H1 (cell line): Measurements from ENCODE around the gene CDIPT. TPM values are rescaled to one million over a fixed set of nuclear protein-coding genes. Genes with fewer than 3 reads are reported as not detected.

ENCODE experiments used
- CTCF ChIA-PET: fragments of 300-600 bp; sonication (Branson Sonifier 250); formaldehyde crosslinking; loops from one replicate; lab custom pipeline; 2021; ENCODE audit not compliant: partially characterized antibody; lab: Charles Lee
- POLR2A ChIA-PET: fragments of 300-600 bp; sonication (Branson Sonifier 250); formaldehyde crosslinking; loops from one replicate; lab custom pipeline; 2021; ENCODE audit warnings: inconsistent platforms; ENCODE audit not compliant: partially characterized antibody; lab: Charles Lee
- DNase-seq, 2 experiments: peaks; one replicate each; pipeline versions ENCODE4 v3.0.0 to v3.0.0-alpha.2; 2010 to 2022; ENCODE audit warnings: low spot score in 2 of 2, low read depth in 1 of 2, mixed read lengths in 1 of 2
- FAIRE-seq: peaks from 2 replicates; lab custom pipeline; 2011; peaks lifted over from hg19 to GRCh38; lab: Jason Lieb, UNC
- H2AFZ ChIP-seq: 2 replicates; pipeline ENCODE4 v1.8.1; 2012; ENCODE audit warnings: low read length, inconsistent platforms
- H2AK5ac ChIP-seq: 2 replicates; pipeline ENCODE4 v1.6.1; 2013; ENCODE audit warnings: low read depth, low read length
- H2BK120ac ChIP-seq: replicated peaks from 2 replicates; pipeline ENCODE3; 2013; ENCODE audit warnings: low read depth, low read length, inconsistent platforms
- H2BK12ac ChIP-seq: 2 replicates; pipeline ENCODE4 v1.6.1; 2013; ENCODE audit warnings: low read depth, low read length
- H2BK15ac ChIP-seq: 2 replicates; pipeline ENCODE4 v1.6.1; 2013; ENCODE audit warnings: low read length
- H2BK20ac ChIP-seq: 2 replicates; pipeline ENCODE4 v1.6.1; 2013; ENCODE audit warnings: low read length
- H2BK5ac ChIP-seq: 2 replicates; pipeline ENCODE4 v1.6.1; 2013; ENCODE audit warnings: low read depth, low read length
- H3K14ac ChIP-seq: 2 replicates; pipeline ENCODE4 v1.6.1; 2013; ENCODE audit warnings: inconsistent platforms; ENCODE audit not compliant: insufficient read length
- H3K18ac ChIP-seq: 2 replicates; pipeline ENCODE4 v1.6.1; 2013; ENCODE audit warnings: low read length; ENCODE audit errors: extremely low read depth
- H3K23ac ChIP-seq: 2 replicates; pipeline ENCODE4 v1.6.1; 2013; ENCODE audit warnings: inconsistent platforms; ENCODE audit not compliant: insufficient read length
- H3K23me2 ChIP-seq: 2 replicates; pipeline ENCODE4 v1.6.1; 2013; ENCODE audit warnings: low read depth, low read length
- H3K27ac ChIP-seq: 2 replicates; pipeline ENCODE4 v1.6.1; 2011; ENCODE audit warnings: low read depth, low read length, inconsistent platforms
- H3K27me3 ChIP-seq, 4 experiments: replicated peaks in 1 of 4; 1 replicate in 1 of 4; 2 replicates in 3 of 4; pipeline versions ENCODE4 v1.6.1 to v1.8.1; 2011 to 2013; ENCODE audit warnings: low read length in 3 of 4, mild to moderate bottlenecking in 3 of 4, inconsistent platforms in 2 of 4, mixed read lengths in 2 of 4, moderate library complexity in 1 of 4; ENCODE audit not compliant: control insufficient read depth in 3 of 4, insufficient read depth in 3 of 4; ENCODE audit errors: extremely low read depth in 1 of 4
- H3K36me3 ChIP-seq, 4 experiments: 2 replicates each; pipeline versions ENCODE4 v1.6.1 to v1.8.1; 2011 to 2013; ENCODE audit warnings: mild to moderate bottlenecking in 4 of 4, low read length in 3 of 4, moderate library complexity in 2 of 4, control low read depth in 1 of 4, inconsistent platforms in 1 of 4; ENCODE audit not compliant: insufficient read depth in 4 of 4, control insufficient read depth in 2 of 4
- H3K4ac ChIP-seq: replicated peaks from 2 replicates; pipeline ENCODE3; 2013; ENCODE audit warnings: low read length, low read depth, mixed read lengths, inconsistent platforms; ENCODE audit not compliant: insufficient read length
- H3K4me1 ChIP-seq, 4 experiments: replicated peaks in 1 of 4; 1 replicate in 1 of 4; 2 replicates in 3 of 4; pipeline versions ENCODE4 v1.6.1 to v1.8.1; 2011 to 2013; ENCODE audit warnings: low read length in 3 of 4, inconsistent platforms in 2 of 4, mixed read lengths in 1 of 4; ENCODE audit not compliant: insufficient read depth in 4 of 4, control insufficient read depth in 3 of 4
- H3K4me2 ChIP-seq, 2 experiments: 2 replicates each; pipeline versions ENCODE4 v1.6.1 to v1.8.1; 2011 to 2013; ENCODE audit warnings: low read depth in 2 of 2, low read length in 2 of 2, control low read depth in 1 of 2, inconsistent platforms in 1 of 2, mild to moderate bottlenecking in 1 of 2; ENCODE audit not compliant: insufficient read depth in 1 of 2
- H3K4me3 ChIP-seq, 4 experiments: fragments of 200-600, 300-600 bp in 1 of 4; sonication (generic), shearing (Covaris generic), sonication (Bioruptor Twin) in 1 of 4; 2 replicates each; pipeline versions ENCODE4 v1.5.1 to v1.8.1; 2011 to 2016; ENCODE audit warnings: low read length in 4 of 4, low read depth in 3 of 4, control low read depth in 2 of 4, inconsistent platforms in 2 of 4, mild to moderate bottlenecking in 2 of 4, mixed read lengths in 1 of 4, moderate library complexity in 1 of 4; ENCODE audit not compliant: insufficient read depth in 2 of 4; ENCODE audit errors: extremely low read depth in 1 of 4
- H3K56ac ChIP-seq: replicated peaks from 2 replicates; pipeline ENCODE3; 2013; ENCODE audit warnings: low read depth, mild to moderate bottlenecking, mixed read lengths, low read length, inconsistent platforms; ENCODE audit not compliant: insufficient read length
- H3K79me1 ChIP-seq: 2 replicates; pipeline ENCODE4 v1.6.1; 2013; ENCODE audit warnings: low read depth, low read length, control low read depth
- H3K79me2 ChIP-seq, 2 experiments: 2 replicates each; pipeline versions ENCODE4 v1.6.1 to v1.8.1; 2012 to 2013; ENCODE audit warnings: low read length in 2 of 2, mild to moderate bottlenecking in 2 of 2, inconsistent platforms in 1 of 2; ENCODE audit not compliant: insufficient read depth in 2 of 2, control insufficient read depth in 1 of 2
- H3K9ac ChIP-seq, 4 experiments: replicated peaks in 1 of 4; 1 replicate in 1 of 4; 2 replicates in 3 of 4; pipeline versions ENCODE4 v1.6.1 to v1.8.1; 2011 to 2013; ENCODE audit warnings: low read depth in 3 of 4, low read length in 3 of 4, control low read depth in 2 of 4, mild to moderate bottlenecking in 2 of 4, moderate library complexity in 2 of 4, inconsistent platforms in 1 of 4; ENCODE audit errors: extremely low read depth in 1 of 4
- H3K9me3 ChIP-seq, 2 experiments: 2 replicates each; pipeline versions ENCODE4 v1.6.1 to v1.8.1; 2012 to 2013; ENCODE audit warnings: mild to moderate bottlenecking in 2 of 2, moderate library complexity in 2 of 2, control low read depth in 1 of 2, inconsistent platforms in 1 of 2, low read depth in 1 of 2, low read length in 1 of 2, mixed read lengths in 1 of 2; ENCODE audit not compliant: insufficient read depth in 2 of 2
- H4K20me1 ChIP-seq, 2 experiments: replicated peaks in 1 of 2; 2 replicates each; pipeline versions ENCODE3 to v1.8.1; 2011 to 2013; ENCODE audit warnings: inconsistent platforms in 2 of 2, low read length in 2 of 2, mild to moderate bottlenecking in 1 of 2; ENCODE audit not compliant: insufficient read depth in 2 of 2, control insufficient read depth in 1 of 2
- H4K5ac ChIP-seq: 2 replicates; pipeline ENCODE4 v1.6.1; 2013; ENCODE audit warnings: low read length, low read depth, mixed read lengths, inconsistent platforms; ENCODE audit not compliant: insufficient read length
- H4K8ac ChIP-seq: 2 replicates; pipeline ENCODE4 v1.8.0; 2013; ENCODE audit warnings: mild to moderate bottlenecking, moderate library complexity, low read length, inconsistent platforms; ENCODE audit not compliant: insufficient read depth; ENCODE audit errors: extremely low read depth
- H4K91ac ChIP-seq: replicated peaks from 2 replicates; pipeline ENCODE3; 2013; ENCODE audit warnings: low read length, mixed read lengths, inconsistent platforms; ENCODE audit not compliant: insufficient read length
- CTCF ChIP-seq, 3 experiments: IDR thresholded peaks; 1 replicate in 2 of 3; 2 replicates in 1 of 3; pipeline versions ENCODE4 v1.5.1 to v1.6.1; 2011; ENCODE audit warnings: low read length in 3 of 3, mild to moderate bottlenecking in 3 of 3, inconsistent platforms in 2 of 3, low read depth in 1 of 3, moderate library complexity in 1 of 3; ENCODE audit not compliant: insufficient read depth in 1 of 3; ENCODE audit errors: control extremely low read depth in 1 of 3
- E2F6 ChIP-seq: IDR thresholded peaks from 2 replicates; pipeline ENCODE4 v1.6.1; 2012; ENCODE audit warnings: inconsistent platforms
- EP300 ChIP-seq, 2 experiments: IDR thresholded peaks; 1 replicate in 1 of 2; 2 replicates in 1 of 2; pipeline ENCODE4 v1.6.1; 2011 to 2012; ENCODE audit warnings: low read depth in 2 of 2, low read length in 2 of 2, mild to moderate bottlenecking in 2 of 2, borderline replicate concordance in 1 of 2, inconsistent platforms in 1 of 2, moderate library complexity in 1 of 2
- KDM4A ChIP-seq: IDR thresholded peaks from one replicate; pipeline ENCODE4 v1.7.1; 2012; ENCODE audit warnings: low read depth, mild to moderate bottlenecking, moderate library complexity, low read length, inconsistent platforms; ENCODE audit not compliant: severe bottlenecking
- TAF7 ChIP-seq: optimal IDR thresholded peaks from 2 replicates; pipeline ENCODE3; 2011; ENCODE audit warnings: low read depth, mild to moderate bottlenecking, inconsistent platforms, low read length, moderate library complexity, borderline replicate concordance
- TBP ChIP-seq: IDR thresholded peaks from 2 replicates; pipeline ENCODE4 v1.6.1; 2011; ENCODE audit warnings: low read depth, low read length, improper control_type of control experiment
- USF2 ChIP-seq: IDR thresholded peaks from 2 replicates; pipeline ENCODE4 v1.6.1; 2011; ENCODE audit warnings: low read length, improper control_type of control experiment
- WGBS, 2 experiments: shearing (Covaris generic) in 1 of 2; methylation state at CpG; one replicate each; pipeline versions ENCODE4 v1.1.6 to v1.1.7; 2013 to 2015; ENCODE audit warnings: low lambda C conversion rate in 2 of 2, mixed read lengths in 2 of 2, inconsistent platforms in 1 of 2, low coverage in 1 of 2, missing lambda C conversion rate in 1 of 2; ENCODE audit not compliant: insufficient replicate concordance in 2 of 2, insufficient coverage in 1 of 2, insufficient read length in 1 of 2; ENCODE audit errors: extremely low coverage in 1 of 2, missing lambda C conversion rate in 1 of 2; 5-methylcytosine and 5-hydroxymethylcytosine counted together
- polyA plus RNA-seq, 7 experiments: library from polyadenylated mRNA; depleted of rRNA in 3 of 7; stranded (reverse) in 5 of 7; unstranded in 2 of 7; fragments of >200 nt in 5 of 7; fragments of 200-250 nt in 2 of 7; gene quantifications; 1 replicate in 5 of 7; 2 replicates in 1 of 7; 4 replicates in 1 of 7; pipeline versions ENCODE4 v1.2.1 to v1.2.3, GENCODE V29; 2011 to 2013; ENCODE audit warnings: missing spikeins in 2 of 7, mixed read lengths in 2 of 7
- total RNA-seq: library from RNA; stranded (reverse); fragmentation: NEBNext Ultra II Directional; extraction: Animal tissue kit (Norgen Biotek cat#: 25700); gene quantifications from 2 replicates; pipeline ENCODE4 v1.2.1, GENCODE V29; 2021

Gene CDIPT
- total and polyA plus RNA-seq, 2 of the 8 experiments (the other 6 are each of a cell fraction or from before 2014, with no cell fraction given): 69.2 to 140 TPM

GRCh38 chr16:29857133-29857760 lies 5.8 kb downstream of the CDIPT start:
- Histone ChIP-seq H4K20me1 (peaks cover 0 to 5% of the 10 kb centered on the region in 2 experiments), H3K27me3 (no peaks in the 10 kb centered on the region), H3K23ac (no peak overlapping the region), H2BK5ac (no peak overlapping the region), H3K9me3 (no peaks in the 10 kb centered on the region), H3K4me2 (no peak overlapping the region), H3K14ac (no peak overlapping the region), H3K79me2 (peaks cover 0 to 9% of the 10 kb centered on the region in 2 experiments; a peak in 2 of 4 replicates), H4K91ac (no peak overlapping the region), H3K79me1 (peaks cover 9% of the 10 kb centered on the region), H2BK20ac (no peak overlapping the region), H2BK12ac (no peak overlapping the region), H3K9ac (no peak overlapping the region), H3K23me2 (peaks cover 2% of the 10 kb centered on the region; the same call in 1 of the 2 replicates), H2BK15ac (no peak overlapping the region), H3K56ac (no peak overlapping the region), H3K36me3 (peaks cover 0 to 11% (median 6%) of the 10 kb centered on the region in 4 experiments; a peak in 5 of 8 replicates), H3K27ac (no peak overlapping the region), H3K4me3 (no peak overlapping the region), H2BK120ac (no peak overlapping the region), H3K4me1 (no peaks in the 10 kb centered on the region), H3K4ac (no peak overlapping the region), H2AK5ac (no peak overlapping the region), H2AFZ (no peak overlapping the region), H4K8ac (no peak overlapping the region), H3K18ac (no peak overlapping the region), H4K5ac (no peak overlapping the region)
- ChIA-PET POLR2A (interaction anchor here (0.7 to 2.5 kb wide), 5 partner anchors 12 to 138 kb away, joined by 3 to 7 read pairs (median 6); partner anchors contain the start of genes HIRIP3 and INO80E), CTCF (interaction anchor here (1.1 to 15.0 kb wide), 5 partner anchors 9 to 149 kb away, joined by 4 to 212 read pairs (median 7); partner anchors contain the start of genes MVP and PAGR1)
- FAIRE-seq (no peak), DNase-seq (no peak)
- WGBS, 2 experiments: 90% methylated on average over 7 of the region's 7 CpGs; no CpG with 5 or more reads in 1 of the 2 experiments
- TF ChIP-seq TBP (no peak), E2F6 (no peak), EP300 (IDR thresholded peaks at IDR 0.05; ENCODE audit: borderline replicate concordance in 1 of 2, low read depth in 2 of 2, low read length in 2 of 2) (no peak), CTCF (IDR thresholded peaks at IDR 0.05; ENCODE audit: control extremely low read depth in 1 of 3, insufficient read depth in 1 of 3, low read depth in 1 of 3, low read length in 3 of 3) (no peak), TAF7 (no peak), KDM4A (no peak), USF2 (no peak)
